GM08714 (cell line): ENCODE results near the gene RGS14.
A peak's percentile ranks its signal among the peaks of the same experiment; 100 is the strongest.
"Not testable (repeated sequence)": the region's sequence is repeated elsewhere in the genome, so short reads cannot be mapped to it uniquely, and the experiment has no call there.

Experiments used
- H3K4me3 ChIP-seq: fragments of 200-500 bp; sonication (Bioruptor generic); 2 replicates; pipeline ENCODE4 v1.5.1; 2014; ENCODE audit warnings: mild to moderate bottlenecking, low read length, inconsistent platforms
- ZNF274 ChIP-seq: IDR thresholded peaks from 2 replicates; pipeline ENCODE4 v1.6.1; 2012; ENCODE audit warnings: mild to moderate bottlenecking, low read depth, low read length

Gene RGS14

DNA sequence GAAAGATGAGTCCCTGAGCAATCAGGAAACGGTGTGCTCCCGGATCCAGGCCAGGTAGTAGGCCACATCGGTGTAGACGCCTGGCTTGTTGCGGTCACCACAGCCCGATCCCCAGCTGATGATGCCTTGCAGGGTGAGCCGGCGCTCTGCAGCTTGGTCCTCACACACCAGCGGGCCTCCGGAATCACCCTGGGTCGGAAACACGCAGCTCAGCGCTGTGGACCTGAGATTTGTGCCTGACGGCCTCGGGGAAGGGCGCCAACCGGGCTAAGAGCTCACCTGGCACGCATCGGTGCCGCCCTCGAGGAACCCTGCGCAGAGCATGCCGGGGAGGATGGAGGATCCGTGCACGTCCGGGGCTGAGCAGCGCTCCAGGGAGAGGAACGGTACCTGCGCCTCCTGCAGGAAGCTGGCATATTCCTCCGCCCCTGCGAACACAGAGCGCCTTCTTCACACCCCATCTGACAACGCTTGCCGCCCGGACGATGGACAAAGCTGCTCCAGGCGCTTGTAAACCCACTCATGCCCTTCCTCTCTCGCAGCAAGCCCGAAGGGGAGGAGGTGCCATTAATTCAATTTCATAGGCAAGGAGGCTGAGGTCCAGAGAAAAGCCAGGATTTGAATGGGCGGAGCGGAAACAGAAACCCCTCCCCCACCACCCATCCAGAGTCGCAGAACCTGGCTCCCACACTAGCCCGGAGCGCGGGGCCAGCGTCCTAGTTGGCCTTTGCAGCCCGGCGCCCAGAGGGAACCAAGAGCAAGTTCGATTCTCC, 44.7 kb downstream of the RGS14 start:
- no peak for TF ChIP-seq ZNF274
- peak overlapping the region; percentile 60; the same call in 1 of the 2 replicates for H3K4me3 ChIP-seq

- no peak for TF ChIP-seq ZNF274
Measured at GRCh38 chr5:177403102-177403791, 45.5 kb downstream of the RGS14 start.

GRCh38 chr5:177403792-177404640, 46.3 kb downstream of the RGS14 start:
- TF ChIP-seq ZNF274: no peak
- H3K4me3 ChIP-seq: peak overlapping the region; percentile 60; the same call in 1 of the 2 replicates

More at GRCh38 chr5:177403102-177403791, 45.5 kb downstream of the RGS14 start:
- peak overlapping the region; percentile 60; the same call in 1 of the 2 replicates for H3K4me3 ChIP-seq

GRCh38 chr5:177404641-177405179, 47.0 kb downstream of the RGS14 start:
- peak overlapping the region; percentile 60; the same call in 1 of the 2 replicates for H3K4me3 ChIP-seq
- TF ChIP-seq ZNF274: no peak

GRCh38 chr5:177405312-177405711, 47.6 kb downstream of the RGS14 start:
- H3K4me3 ChIP-seq: no peak overlapping the region
- TF ChIP-seq ZNF274: no peak

- no peak overlapping the region for H3K4me3 ChIP-seq
- no peak for TF ChIP-seq ZNF274
Measured at GRCh38 chr5:177405805-177406204, 48.1 kb downstream of the RGS14 start.

DNA sequence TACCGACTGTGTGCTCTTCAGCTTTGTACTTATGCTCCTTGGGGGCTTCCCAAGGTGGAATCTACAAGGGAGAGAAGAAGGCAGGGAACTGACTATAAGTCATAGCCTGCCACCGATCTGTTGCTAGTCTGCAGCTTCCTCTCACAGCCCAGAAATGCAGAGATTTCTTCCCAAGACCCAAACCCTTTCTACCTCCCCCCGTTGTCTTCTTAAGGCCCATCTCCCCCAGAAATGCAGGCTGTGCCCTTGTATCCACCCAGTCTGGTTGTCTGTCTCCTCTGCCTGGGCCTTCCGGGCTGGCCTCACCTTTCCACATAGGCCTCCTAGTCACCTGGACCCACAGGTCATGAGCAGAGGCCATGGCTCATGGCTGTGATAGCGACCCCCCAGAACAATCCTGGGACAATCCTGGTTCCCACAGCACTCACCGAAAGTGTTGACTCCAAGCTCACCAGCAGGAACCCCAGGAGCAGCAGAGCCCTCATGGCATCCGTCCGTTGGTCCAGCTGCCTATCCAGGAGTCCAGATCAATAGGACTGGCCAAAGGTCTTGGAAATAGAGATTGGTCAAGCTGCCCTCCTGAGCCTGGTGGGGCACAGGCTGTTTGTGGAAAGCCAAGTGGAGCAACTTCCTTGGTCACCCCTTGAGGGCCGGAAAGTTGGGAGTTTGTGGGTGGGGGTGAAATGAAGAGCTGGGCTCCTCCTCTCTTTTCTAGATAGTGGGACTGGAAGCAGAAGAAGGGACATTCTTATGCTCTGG, 51.5 kb downstream of the RGS14 start, which contains the start of gene F12:
Gene F12, minus strand, starts transcription at position 522 of the 759 bp plus-strand sequence. Its CDS starts 37 bp downstream, at position 485.
- H3K4me3 ChIP-seq: no peak within 1 kb of the TSS
- TF ChIP-seq ZNF274: no peak

DNA sequence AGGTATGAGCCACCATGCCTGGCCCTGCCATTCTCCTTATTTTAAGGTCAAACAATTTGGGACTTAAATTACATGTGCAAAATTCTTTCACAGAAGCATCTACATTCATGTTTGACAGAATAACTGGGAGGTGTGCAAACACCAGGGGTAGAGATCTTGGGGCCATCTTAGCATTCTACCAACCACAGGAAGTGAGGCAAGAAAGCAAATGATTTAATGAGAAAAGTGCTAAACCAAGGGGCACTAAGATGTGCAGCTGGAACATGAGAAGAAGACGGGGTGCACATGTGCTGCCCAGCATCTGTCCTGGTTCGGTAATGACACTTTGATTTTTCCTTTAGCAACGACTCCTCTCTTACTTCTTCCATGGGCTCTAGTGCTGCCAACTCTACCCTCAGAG, 52.9 kb downstream of the RGS14 start:
- TF ChIP-seq ZNF274: no peak
- no peak overlapping the region for H3K4me3 ChIP-seq

GRCh38 chr5:177412603-177413233, 55.0 kb downstream of the RGS14 start:
- H3K4me3 ChIP-seq: peak overlapping the region; percentile 27; the same call in 1 of the 2 replicates
- no peak for TF ChIP-seq ZNF274

DNA sequence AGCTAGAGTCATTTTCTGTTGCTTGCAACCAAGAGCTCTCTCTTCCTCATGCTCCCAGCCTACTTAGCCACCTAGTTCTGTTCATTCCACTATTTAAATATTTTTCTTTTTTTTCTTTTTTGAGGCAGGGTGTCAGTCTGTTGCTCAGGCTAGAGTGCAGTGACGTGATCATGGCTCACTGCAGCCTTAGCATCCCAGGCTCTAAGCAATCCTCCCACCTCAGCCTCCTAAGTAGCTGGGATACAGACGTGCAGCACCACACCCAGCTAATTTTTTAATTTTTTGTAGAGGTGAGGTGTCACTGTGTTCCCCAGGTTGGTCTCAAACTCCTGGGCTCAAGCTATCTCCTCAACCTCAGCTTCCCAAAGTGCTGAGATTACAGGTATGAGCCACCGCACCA, 56.8 kb downstream of the RGS14 start:
- H3K4me3 ChIP-seq: no peak overlapping the region
- no peak for TF ChIP-seq ZNF274

GRCh38 chr5:177417081-177417480, 59.4 kb downstream of the RGS14 start:
- H3K4me3 ChIP-seq: not testable (repeated sequence)

DNA sequence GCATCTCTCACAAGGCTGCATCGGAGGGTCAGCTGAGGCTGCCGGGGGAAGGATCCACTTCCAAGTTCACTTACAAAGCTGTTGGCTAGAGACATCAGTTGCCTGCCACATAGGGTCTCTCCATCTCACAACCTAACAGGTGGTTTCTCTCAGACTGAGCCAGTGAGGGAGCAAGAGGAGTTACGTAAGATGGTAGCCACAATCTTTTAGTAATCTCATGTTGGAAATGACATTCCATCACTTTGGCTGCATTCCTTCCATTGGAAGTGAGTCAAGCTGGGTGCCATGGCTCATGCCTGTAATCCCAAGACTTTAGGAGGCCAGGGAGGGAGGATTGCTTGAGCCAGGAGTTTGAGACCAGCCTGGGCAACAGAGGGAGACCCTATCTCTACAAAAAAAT, 61.3 kb downstream of the RGS14 start:
- TF ChIP-seq ZNF274: no peak
- H3K4me3 ChIP-seq: no peak overlapping the region

GRCh38 chr5:177420472-177420871, 62.7 kb downstream of the RGS14 start:
- H3K4me3 ChIP-seq: not testable (repeated sequence)
